Adrenal gland (tissue), 12 donors: ENCODE measurements around the gene HUS1B. TPM values are rescaled to one million over a fixed set of nuclear protein-coding genes. Genes with fewer than 3 reads are reported as not detected.

Experiments
- DNase-seq, 7 donors: peaks; one replicate each; pipeline ENCODE4 v3.0.0-alpha.2; 2019 to 2020
- H3K27ac ChIP-seq, 5 donors: fragments of 200-600 bp; sonication (generic) in 4 of 5; 1 replicate in 3 of 5; 2 replicates in 2 of 5; pipeline versions ENCODE4 v1.5.1 to v1.8.0; 2016 to 2020; ENCODE audit warnings: mild to moderate bottlenecking in 1 of 5
- H3K27me3 ChIP-seq: fragments of 200-600 bp; 2 replicates; pipeline ENCODE4 v1.8.0; 2021
- H3K36me3 ChIP-seq, 2 donors: fragments of 200-600 bp; replicated peaks in 1 of 2; 1 replicate in 1 of 2; 2 replicates in 1 of 2; pipeline versions ENCODE4 v1.5.1 to v1.8.0; 2018 to 2022
- H3K4me1 ChIP-seq, 2 donors: fragments of 200-600 bp; replicated peaks in 1 of 2; 1 replicate in 1 of 2; 2 replicates in 1 of 2; pipeline versions ENCODE4 v1.5.1 to v1.8.0; 2018 to 2021
- H3K4me3 ChIP-seq, 4 donors: fragments of 200-600 bp; sonication (generic) in 3 of 4; one replicate each; pipeline ENCODE4 v1.5.1; 2016 to 2018
- H3K9me3 ChIP-seq, 3 donors: fragments of 200-600 bp; sonication (generic) in 1 of 3; replicated peaks in 1 of 3; 1 replicate in 2 of 3; 2 replicates in 1 of 3; pipeline versions ENCODE4 v1.5.1 to v1.8.0; 2016 to 2021
- CTCF ChIP-seq, 6 experiments: fragments of 450-650 bp in 4 of 6; fragments of 200-600 bp in 2 of 6; sonication (generic) in 1 of 6; IDR thresholded peaks; 1 replicate in 5 of 6; 2 replicates in 1 of 6; pipeline versions ENCODE4 v1.5.1 to v1.8.0; 2016 to 2021; ENCODE audit warnings: antibody characterized with exemption in 6 of 6, mild to moderate bottlenecking in 2 of 6, moderate library complexity in 1 of 6
- POLR2A ChIP-seq, 2 donors: fragments of 450-650 bp; IDR thresholded peaks; one replicate each; pipeline ENCODE4 v1.6.1; 2017; ENCODE audit warnings: antibody characterized with exemption in 2 of 2, mild to moderate bottlenecking in 2 of 2, moderate library complexity in 1 of 2
- WGBS, 4 donors: extraction: QIAGEN DNeasy Blood & Tissue Kit in 2 of 4; methylation state at CpG; one replicate each; pipeline versions ENCODE4 v1.1.5 to v1.1.7; 2013 to 2017; 5-methylcytosine and 5-hydroxymethylcytosine counted together
- intact Hi-C, 2 donors: fragments of 100-400 bp; cut with DNase I; formaldehyde crosslinking; loops; one replicate each; pipeline versions ENCODE4 v1.14.1 to v1.15.0; 2022 to 2023
- polyA plus RNA-seq, 3 donors: library from polyadenylated mRNA; stranded (reverse); fragments of 200-250 nt in 2 of 3; fragments of 350-450 nt in 1 of 3; fragmentation: Illumina TruSeq in 1 of 3; extraction: RNeasy Lipid Tissue Mini Kit (QIAGEN cat#74804) in 1 of 3; gene quantifications; one replicate each; pipeline ENCODE4 v1.2.3, GENCODE V29; 2013 to 2014
- total RNA-seq, 9 donors: library from RNA; depleted of rRNA in 4 of 9; stranded (reverse); fragments of >200 nt in 4 of 9; fragments of 120-200 nt in 1 of 9; fragmentation: NEBNext Ultra II Directional in 1 of 9; extraction: Animal tissue kit (Norgen Biotek cat#: 25700) in 1 of 9; gene quantifications; one replicate each; pipeline versions ENCODE4 v1.1.0 to v1.2.4, GENCODE V29; 2013 to 2023
- donor health status: healthy with polysubstance abuse.
- donor health status: Bipolar disorder and iron deficiency.
- donor health status: DM: yes; HTN: yes; CAD: no.
- donor health status: DM: no; HTN: no; CAD: no.
- donor health status: DM: no; HTN: no; CAD: no.
- donor health status: DM: yes; HTN: yes; CAD: no.

HUS1B gene
- total and polyA plus RNA-seq, 12 donors, result 0.27 to 2.4 (median 0.61) TPM; not detected in 5

GRCh38 chr6:683742-684440, 27.0 kb upstream of the HUS1B start:
- whole genome bisulfite sequencing, 4 donors, result 51 to 58% (median 54%) methylated on average over 14 to 15 of the region's 15 CpGs
- intact Hi-C loops, result no loop called here

GRCh38 chr6:680666-681340, 23.9 kb upstream of the HUS1B start:
- intact Hi-C loops, result no loop called here
- no peak overlapping the region for H3K4me3 ChIP-seq
- 90 to 96% (median 93%) methylated on average over 5 of the region's 5 CpGs for WGBS, 4 donors

More at GRCh38 chr6:683742-684440, 27.0 kb upstream of the HUS1B start:
- no peaks in the 10 kb centered on the region for H3K27me3 ChIP-seq
- DNase-seq, result no peak
- peak overlapping the region in 1 of 4 donors; percentile 4 for H3K4me3 ChIP-seq
- no peaks in the 10 kb centered on the region for H3K36me3 ChIP-seq
- TF ChIP-seq POLR2A (IDR thresholded peaks at IDR 0.05) (no peak), CTCF (IDR thresholded peaks at IDR 0.05) (no peak)
- no peaks in the 10 kb centered on the region for H3K9me3 ChIP-seq
- H3K4me1 ChIP-seq, result peaks cover 2 to 25% of the 10 kb centered on the region in 2 donors
- peak overlapping the region in 2 of 5 donors; percentile 13 to 27 for H3K27ac ChIP-seq

GRCh38 chr6:680251-680650, 23.4 kb upstream of the HUS1B start:
- Histone ChIP-seq H3K4me3 (no peak overlapping the region), H3K27me3 (no peaks in the 10 kb centered on the region), H3K27ac (no peak overlapping the region), H3K4me1 (peaks cover 2 to 25% of the 10 kb centered on the region in 2 donors), H3K36me3 (no peaks in the 10 kb centered on the region), H3K9me3 (no peaks in the 10 kb centered on the region)
- no peak for DNase-seq
- intact Hi-C loops, result no loop called here
- TF ChIP-seq CTCF (IDR thresholded peaks at IDR 0.05) (no peak), POLR2A (IDR thresholded peaks at IDR 0.05) (no peak)
- 84 to 100% (median 89%) methylated on average over 2 of the region's 2 CpGs for WGBS, 4 donors

More at GRCh38 chr6:680666-681340, 23.9 kb upstream of the HUS1B start:
- no peak for TF ChIP-seq CTCF (IDR thresholded peaks at IDR 0.05)
- no peak for TF ChIP-seq POLR2A (IDR thresholded peaks at IDR 0.05)
- Histone ChIP-seq H3K9me3 (no peaks in the 10 kb centered on the region), H3K27me3 (no peaks in the 10 kb centered on the region), H3K27ac (no peak overlapping the region), H3K4me1 (peaks cover 2 to 25% of the 10 kb centered on the region in 2 donors), H3K36me3 (no peaks in the 10 kb centered on the region)
- DNase-seq, result no peak

GRCh38 chr6:679282-679681, 22.4 kb upstream of the HUS1B start:
- H3K4me1 ChIP-seq, result peaks cover under 1 to 29% of the 10 kb centered on the region in 2 donors
- H3K27me3 ChIP-seq, result no peaks in the 10 kb centered on the region
- H3K4me3 ChIP-seq, result no peak overlapping the region
- H3K9me3 ChIP-seq, result no peaks in the 10 kb centered on the region
- 78 to 92% (median 83%) methylated on average over 9 of the region's 9 CpGs for WGBS, 4 donors
- H3K27ac ChIP-seq, result no peak overlapping the region
- TF ChIP-seq POLR2A (IDR thresholded peaks at IDR 0.05), result no peak
- no peak for TF ChIP-seq CTCF (IDR thresholded peaks at IDR 0.05)
- intact Hi-C loops, result no loop called here
- no peak for DNase-seq
- H3K36me3 ChIP-seq, result no peaks in the 10 kb centered on the region
